Lung (tissue), 12 donors: ENCODE data around the gene POU2AF3. TPM values are rescaled to one million over a fixed set of nuclear protein-coding genes. Genes with fewer than 3 reads are reported as not detected.

Experiments
- ATAC-seq: fragments of 200-7000 bp; cut with Tn5 transposase; one replicate; pipeline ENCODE4 v1.9.1; 2020; ENCODE audit warnings: moderate number of reproducible peaks; ENCODE audit not compliant: insufficient read depth, low FRiP score
- DNase-seq, 3 donors: peaks; one replicate each; pipeline ENCODE4 v3.0.0-alpha.2; 2013 to 2017
- H3K27ac ChIP-seq, 2 donors: one replicate each; pipeline ENCODE4 v1.5.1; 2013; ENCODE audit warnings: mild to moderate bottlenecking in 2 of 2, moderate library complexity in 2 of 2, control low read depth in 1 of 2, inconsistent platforms in 1 of 2, low read depth in 1 of 2, low read length in 1 of 2
- H3K27me3 ChIP-seq, 3 donors: one replicate each; pipeline ENCODE4 v1.5.1; 2013; ENCODE audit warnings: low read length in 2 of 3; ENCODE audit not compliant: control insufficient read depth in 3 of 3, insufficient read depth in 3 of 3
- H3K36me3 ChIP-seq, 4 donors: one replicate each; pipeline ENCODE4 v1.5.1; 2013; ENCODE audit warnings: low read length in 4 of 4, mild to moderate bottlenecking in 1 of 4, moderate library complexity in 1 of 4; ENCODE audit not compliant: control insufficient read depth in 4 of 4, insufficient read depth in 4 of 4
- H3K4me1 ChIP-seq, 5 donors: one replicate each; pipeline ENCODE4 v1.5.1; 2013; ENCODE audit warnings: low read length in 5 of 5, mild to moderate bottlenecking in 2 of 5, moderate library complexity in 1 of 5; ENCODE audit not compliant: control insufficient read depth in 5 of 5, insufficient read depth in 5 of 5
- H3K4me3 ChIP-seq: one replicate; pipeline ENCODE4 v1.5.1; 2013; ENCODE audit warnings: mild to moderate bottlenecking, control low read depth, moderate library complexity
- H3K9ac ChIP-seq, 2 donors: one replicate each; pipeline ENCODE4 v1.5.1; 2013; ENCODE audit warnings: low read length in 2 of 2, control low read depth in 1 of 2; ENCODE audit not compliant: insufficient read depth in 1 of 2
- H3K9me3 ChIP-seq, 4 donors: one replicate each; pipeline ENCODE4 v1.5.1; 2013; ENCODE audit warnings: low read length in 3 of 4, mild to moderate bottlenecking in 1 of 4, moderate library complexity in 1 of 4; ENCODE audit not compliant: control insufficient read depth in 4 of 4, insufficient read depth in 3 of 4
- WGBS, 2 donors: extraction: QIAGEN DNeasy Blood & Tissue Kit; methylation state at CpG; one replicate each; pipeline ENCODE4 v1.1.7; 2013; 5-methylcytosine and 5-hydroxymethylcytosine counted together
- polyA plus RNA-seq, 2 donors: library from polyadenylated mRNA; stranded (reverse); fragments of 200-250 nt; gene quantifications; one replicate each; pipeline ENCODE4 v1.2.1, GENCODE V29; 2013
- total RNA-seq, 2 donors: library from RNA; depleted of rRNA in 1 of 2; stranded (reverse); fragments of >200 nt in 1 of 2; gene quantifications; one replicate each; pipeline ENCODE4 v1.2.1, GENCODE V29; 2014 to 2021
- TF ChIP-seq, protein P1 (sequence below): IDR thresholded peaks from 2 replicates; pipeline ENCODE4 v1.5.1; 2012; ENCODE audit warnings: mild to moderate bottlenecking; ENCODE audit errors: control extremely low read depth, extremely low read depth
- donor health status: control.
- donor health status: control.
- donor health status: Bipolar disorder and iron deficiency.
- donor health status: healthy.
- donor health status: DM: yes; HTN: yes; CAD: no.

POU2AF3 gene
- total and polyA plus RNA-seq, 4 donors: 1.5 to 5.4 (median 3.1) TPM

DNA sequence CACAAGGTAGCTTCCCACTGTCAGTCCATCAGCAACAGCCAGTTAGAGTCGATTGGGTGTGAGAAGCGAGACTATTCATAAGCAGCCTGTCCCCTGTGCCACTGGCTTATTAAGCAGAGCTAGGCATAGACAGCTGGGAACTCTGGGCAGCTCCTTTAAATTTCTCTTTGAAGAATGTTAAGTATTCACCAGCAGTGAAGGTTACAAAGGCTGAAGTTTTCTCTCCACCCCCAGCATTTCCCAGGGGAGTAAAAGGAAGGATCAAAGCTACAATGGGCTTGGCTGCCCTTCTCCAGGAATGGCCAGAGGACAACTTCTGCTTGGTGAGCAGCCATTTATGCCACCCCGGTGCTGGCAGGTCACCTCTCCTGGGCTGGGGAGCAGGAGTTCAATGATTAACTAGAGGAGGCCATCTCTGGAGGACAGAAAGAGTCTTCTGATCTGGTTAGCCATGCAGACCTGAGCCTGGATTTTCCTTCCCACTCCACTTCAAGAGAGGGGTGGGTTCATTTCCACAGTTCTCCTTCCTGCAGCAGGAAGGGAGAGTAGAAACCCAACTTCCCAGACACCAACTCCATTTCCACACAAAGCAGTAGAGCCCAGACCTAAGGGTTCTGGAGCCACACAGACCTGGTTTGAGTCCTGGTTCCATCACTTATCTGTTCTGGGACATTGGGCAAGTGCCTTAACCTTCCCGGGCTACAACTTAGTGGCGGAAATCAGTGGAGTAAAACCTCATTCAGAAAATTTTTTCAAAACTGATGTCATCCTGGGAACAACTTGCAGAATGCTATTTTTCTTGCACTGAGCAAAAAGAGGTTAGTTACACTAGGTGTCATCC lies 22.6 kb downstream of the POU2AF3 start:
- ATAC-seq (no peak), DNase-seq (no peak)
- peaks cover 0 to 4% (median 0%) of the 10 kb centered on the region in 5 donors for H3K4me1 ChIP-seq
- H3K27me3 ChIP-seq: no peaks in the 10 kb centered on the region
- TF ChIP-seq, protein P1, sequence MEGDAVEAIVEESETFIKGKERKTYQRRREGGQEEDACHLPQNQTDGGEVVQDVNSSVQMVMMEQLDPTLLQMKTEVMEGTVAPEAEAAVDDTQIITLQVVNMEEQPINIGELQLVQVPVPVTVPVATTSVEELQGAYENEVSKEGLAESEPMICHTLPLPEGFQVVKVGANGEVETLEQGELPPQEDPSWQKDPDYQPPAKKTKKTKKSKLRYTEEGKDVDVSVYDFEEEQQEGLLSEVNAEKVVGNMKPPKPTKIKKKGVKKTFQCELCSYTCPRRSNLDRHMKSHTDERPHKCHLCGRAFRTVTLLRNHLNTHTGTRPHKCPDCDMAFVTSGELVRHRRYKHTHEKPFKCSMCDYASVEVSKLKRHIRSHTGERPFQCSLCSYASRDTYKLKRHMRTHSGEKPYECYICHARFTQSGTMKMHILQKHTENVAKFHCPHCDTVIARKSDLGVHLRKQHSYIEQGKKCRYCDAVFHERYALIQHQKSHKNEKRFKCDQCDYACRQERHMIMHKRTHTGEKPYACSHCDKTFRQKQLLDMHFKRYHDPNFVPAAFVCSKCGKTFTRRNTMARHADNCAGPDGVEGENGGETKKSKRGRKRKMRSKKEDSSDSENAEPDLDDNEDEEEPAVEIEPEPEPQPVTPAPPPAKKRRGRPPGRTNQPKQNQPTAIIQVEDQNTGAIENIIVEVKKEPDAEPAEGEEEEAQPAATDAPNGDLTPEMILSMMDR: no peak
- no peak overlapping the region for H3K9ac ChIP-seq
- H3K27ac ChIP-seq: peak overlapping the region in 1 of 2 donors; percentile 39
- no peak overlapping the region for H3K4me3 ChIP-seq
- WGBS, 2 donors: 75 to 88% methylated on average over 5 of the region's 5 CpGs
- H3K36me3 ChIP-seq: no peaks in the 10 kb centered on the region
- H3K9me3 ChIP-seq: no peaks in the 10 kb centered on the region

DNA sequence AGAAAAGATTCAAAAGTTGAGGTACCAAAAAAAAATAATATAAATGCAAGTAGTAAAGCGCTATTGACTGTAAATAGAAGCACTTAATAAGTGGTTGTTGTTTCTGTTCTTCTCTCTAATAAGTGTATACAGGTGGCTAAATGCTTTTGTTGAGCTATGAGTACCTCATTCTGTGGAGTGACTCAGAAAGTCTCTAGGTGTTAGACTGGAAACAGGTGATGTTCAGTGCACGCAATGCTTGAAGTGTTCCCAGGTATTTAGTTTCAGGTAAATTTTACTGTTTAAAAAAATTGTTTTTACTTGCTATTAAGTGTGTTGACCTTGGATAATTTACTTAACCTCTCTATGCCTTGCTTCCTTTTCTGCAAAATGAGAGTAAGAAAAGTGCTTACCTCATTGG lies 24.2 kb downstream of the POU2AF3 start:
- Histone ChIP-seq H3K36me3 (no peaks in the 10 kb centered on the region), H3K4me3 (no peak overlapping the region), H3K27me3 (no peaks in the 10 kb centered on the region), H3K27ac (no peak overlapping the region), H3K9ac (no peak overlapping the region), H3K4me1 (peaks cover 0 to 4% (median 0%) of the 10 kb centered on the region in 5 donors), H3K9me3 (no peaks in the 10 kb centered on the region)
- no peak for DNase-seq
- no peak for ATAC-seq
- 70 to 80% methylated on average over 2 of the region's 2 CpGs for WGBS, 2 donors
- TF ChIP-seq, protein P1: no peak

DNA sequence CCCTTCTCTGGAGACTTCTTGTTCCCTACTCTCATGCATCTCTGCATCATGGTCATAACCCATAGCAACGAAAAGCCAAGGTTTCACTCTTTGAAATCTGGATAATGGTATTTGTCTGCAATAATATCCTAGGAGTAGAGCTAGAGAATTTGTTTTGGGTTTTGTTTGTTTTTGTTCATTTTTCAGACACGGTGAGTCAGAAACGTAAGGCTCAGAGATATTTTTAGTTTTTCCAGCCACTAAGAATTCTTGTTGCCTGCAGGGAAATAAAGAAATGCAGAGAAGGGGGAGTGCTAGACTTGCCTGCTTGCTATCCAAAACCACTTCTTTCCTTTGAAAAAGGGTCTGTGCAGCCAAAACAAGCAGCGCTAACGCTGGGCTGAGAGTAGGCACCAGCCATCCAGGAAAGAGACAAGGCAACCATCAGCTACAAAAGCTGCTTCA lies 26.0 kb downstream of the POU2AF3 start:
- ATAC-seq (no peak), DNase-seq (no peak)
- no peaks in the 10 kb centered on the region for H3K27me3 ChIP-seq
- H3K9ac ChIP-seq: no peak overlapping the region
- H3K9me3 ChIP-seq: no peaks in the 10 kb centered on the region
- no peaks in the 10 kb centered on the region for H3K36me3 ChIP-seq
- TF ChIP-seq, protein P1: no peak
- 57 to 74% methylated on average over 5 of the region's 5 CpGs for WGBS, 2 donors
- H3K27ac ChIP-seq: no peak overlapping the region
- no peak overlapping the region for H3K4me3 ChIP-seq
- peaks cover 0 to 4% (median 0%) of the 10 kb centered on the region in 5 donors for H3K4me1 ChIP-seq
